Activated CD4-positive, alpha-beta T cell treated with anti-CD3 and anti-CD28 coated beads, Interleukin-2, Interleukin-6, amounts not matched to agents 100 ng/mL and 50 ng/mL, durations not matched to agents 16 hours and 8 hours (primary cell): Measurements from ENCODE around the gene CCDC170.

Experiments
- DNase-seq: peaks from one replicate; pipeline ENCODE4 v3.0.0-alpha.2; 2020

CCDC170 gene

DNA sequence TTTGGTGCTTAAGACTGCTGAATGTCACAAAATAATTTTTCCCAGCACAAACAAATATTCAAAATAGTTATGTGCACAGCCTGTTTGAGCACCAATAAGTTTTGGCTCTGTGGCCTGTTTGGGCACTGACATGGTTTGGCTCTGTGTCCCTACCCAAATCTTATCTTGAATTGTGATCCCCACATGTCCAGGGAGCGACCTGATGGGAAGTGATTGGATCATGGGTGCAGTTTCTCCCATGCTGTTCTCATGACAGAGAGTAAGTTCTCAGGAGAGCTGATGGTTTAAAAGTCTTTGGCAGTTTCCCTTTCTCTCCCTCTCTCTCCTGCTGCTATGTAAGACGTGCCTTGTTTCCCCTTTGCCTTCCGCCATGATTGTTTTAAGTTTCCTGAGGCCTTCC is 167.7 kb downstream of the CCDC170 start:
- DNase-seq, result no peak

- no peak for DNase-seq
Observed at GRCh38 chr6:151661928-151662327, 168.1 kb downstream of the CCDC170 start.

- DNase-seq, result no peak
Observed at GRCh38 chr6:151663559-151663958, 169.7 kb downstream of the CCDC170 start.

- DNase-seq, result no peak
Observed at GRCh38 chr6:151664390-151664789, 170.6 kb downstream of the CCDC170 start.

- no peak for DNase-seq
Observed at GRCh38 chr6:151665329-151665728, 171.5 kb downstream of the CCDC170 start.

DNA sequence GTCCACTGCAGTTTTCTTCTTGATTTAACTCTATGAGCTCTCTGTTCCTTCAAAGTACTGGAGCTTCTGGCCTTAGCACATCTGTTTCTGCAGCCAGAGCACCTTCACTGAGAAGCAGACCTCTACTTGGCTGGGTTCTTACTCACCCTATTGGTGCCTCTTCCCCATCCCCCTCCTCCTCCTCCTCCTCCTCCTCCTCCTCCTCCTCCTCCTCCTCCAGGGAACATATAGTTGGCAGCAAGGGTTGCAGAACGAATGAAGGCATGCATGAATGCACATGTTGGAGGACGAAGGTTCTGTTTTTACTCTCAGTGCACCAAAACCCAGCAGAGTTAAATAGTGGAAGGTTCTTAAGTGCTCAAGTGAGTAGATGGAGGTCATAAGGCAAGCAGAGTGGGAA is 172.7 kb downstream of the CCDC170 start:
- no peak for DNase-seq

DNA sequence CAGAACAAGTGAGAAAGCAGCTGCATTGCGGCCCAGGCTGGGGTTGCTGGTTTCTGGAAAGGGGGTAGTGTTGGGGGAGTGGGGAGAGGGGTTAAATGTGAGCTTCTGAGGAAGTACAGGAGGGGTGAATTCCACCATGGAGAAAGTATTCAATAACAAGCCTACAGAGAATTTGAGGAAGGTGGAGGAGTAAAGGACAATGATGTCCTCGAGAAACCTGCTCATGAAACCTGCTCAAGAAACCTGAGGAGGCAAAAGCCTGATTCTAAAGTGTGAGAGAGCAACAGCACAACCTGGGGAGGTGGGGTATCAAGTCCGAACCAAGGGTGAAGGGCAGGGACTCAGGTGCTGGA is 175.4 kb downstream of the CCDC170 start:
- DNase-seq, result no peak

DNA sequence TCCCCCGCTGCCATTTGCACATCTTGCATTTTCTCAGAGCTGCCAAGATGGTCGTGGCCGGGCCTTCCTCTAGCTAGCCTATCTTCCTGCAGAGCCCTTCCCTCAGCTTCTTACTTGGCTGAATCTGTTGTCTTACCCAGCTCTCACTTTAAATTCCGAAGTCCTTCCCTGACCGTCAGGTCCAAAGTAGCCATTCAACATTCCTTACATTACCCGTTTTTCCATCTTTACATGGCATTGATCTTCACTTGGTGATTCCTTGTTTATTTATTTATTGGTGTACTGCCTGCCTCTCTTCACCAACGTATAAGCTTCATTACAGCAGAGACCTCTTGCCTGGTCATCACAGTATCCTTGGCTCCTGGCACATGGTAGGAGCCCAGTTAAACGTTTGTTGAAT is 176.3 kb downstream of the CCDC170 start:
- DNase-seq, result no peak
